Thoracic aorta (tissue), 2 donors: ENCODE results near the gene XRCC6. TPM values are rescaled to one million over a fixed set of nuclear protein-coding genes. Genes with fewer than 3 reads are reported as not detected.

Experiments used
- ATAC-seq: fragments of 150-250 bp; one replicate; pipeline ENCODE4 v1.8.0; 2017; ENCODE audit warnings: low read depth; ENCODE audit not compliant: insufficient number of reproducible peaks, low FRiP score
- DNase-seq: peaks from one replicate; pipeline ENCODE4 v3.0.0-alpha.2; 2020; ENCODE audit warnings: low spot score
- H3K27ac ChIP-seq, 2 donors: fragments of 200-600 bp; sonication (generic); 1 replicate in 1 of 2; 2 replicates in 1 of 2; pipeline ENCODE4 v1.5.1; 2016; ENCODE audit warnings: mild to moderate bottlenecking in 2 of 2, moderate library complexity in 2 of 2
- H3K27me3 ChIP-seq: fragments of 200-600 bp; sonication (generic); replicated peaks from 2 replicates; pipeline ENCODE4 v1.6.0; 2016; ENCODE audit warnings: mild to moderate bottlenecking; ENCODE audit not compliant: insufficient read depth
- H3K36me3 ChIP-seq: fragments of 200-600 bp; sonication (generic); one replicate; pipeline ENCODE4 v1.5.1; 2016
- H3K4me1 ChIP-seq, 2 donors: fragments of 200-600 bp; sonication (generic); 1 replicate in 1 of 2; 2 replicates in 1 of 2; pipeline versions ENCODE4 v1.5.1 to v1.6.0; 2016; ENCODE audit warnings: low read depth in 2 of 2, mild to moderate bottlenecking in 1 of 2; ENCODE audit not compliant: control insufficient read depth in 1 of 2
- H3K4me3 ChIP-seq: fragments of 200-600 bp; sonication (generic); 2 replicates; pipeline ENCODE4 v1.5.1; 2016; ENCODE audit warnings: mild to moderate bottlenecking
- H3K9me3 ChIP-seq: fragments of 200-600 bp; sonication (generic); 2 replicates; pipeline ENCODE4 v1.5.1; 2016
- CTCF ChIP-seq: fragments of 200-600 bp; sonication (generic); IDR thresholded peaks from one replicate; pipeline ENCODE4 v1.5.1; 2019; ENCODE audit warnings: antibody characterized with exemption
- total RNA-seq, 2 donors: library from RNA; depleted of rRNA; stranded (reverse); fragments of >200 nt; gene quantifications; one replicate each; pipeline versions ENCODE4 v1.1.0 to v1.2.3, GENCODE V29; 2016

The XRCC6 gene
- total RNA-seq, 2 donors from 2014 or later, result 126 to 131 TPM

GRCh38 chr22:41598081-41598480, 23.0 kb upstream of the XRCC6 start:
- Histone ChIP-seq H3K27ac (no peak overlapping the region), H3K27me3 (no peaks in the 10 kb centered on the region), H3K4me3 (no peak overlapping the region), H3K4me1 (no peaks in the 10 kb centered on the region), H3K9me3 (no peaks in the 10 kb centered on the region), H3K36me3 (no peaks in the 10 kb centered on the region)
- TF ChIP-seq CTCF, result no peak
- no peak for DNase-seq
- ATAC-seq, result no peak

- H3K9me3 ChIP-seq, result no peaks in the 10 kb centered on the region
- ATAC-seq (no peak), DNase-seq (no peak)
- H3K36me3 ChIP-seq, result no peaks in the 10 kb centered on the region
- no peak overlapping the region for H3K27ac ChIP-seq
- no peak overlapping the region for H3K4me3 ChIP-seq
- no peak for TF ChIP-seq CTCF
- no peaks in the 10 kb centered on the region for H3K27me3 ChIP-seq
- no peaks in the 10 kb centered on the region for H3K4me1 ChIP-seq
Observed at GRCh38 chr22:41598891-41599635, 22.0 kb upstream of the XRCC6 start.

- no peak for DNase-seq
- Histone ChIP-seq H3K36me3 (peaks cover 10% of the 10 kb centered on the region), H3K27ac (no peak overlapping the region), H3K9me3 (no peaks in the 10 kb centered on the region), H3K4me3 (no peak overlapping the region), H3K4me1 (no peaks in the 10 kb centered on the region), H3K27me3 (no peaks in the 10 kb centered on the region)
- no peak for TF ChIP-seq CTCF
- ATAC-seq, result no peak
Observed at GRCh38 chr22:41600976-41601375, 20.1 kb upstream of the XRCC6 start.

- peaks cover 17% of the 10 kb centered on the region for H3K36me3 ChIP-seq
- no peaks in the 10 kb centered on the region for H3K9me3 ChIP-seq
- no peak overlapping the region for H3K4me3 ChIP-seq
- ATAC-seq (no peak), DNase-seq (no peak)
- H3K27ac ChIP-seq, result no peak overlapping the region
- no peak for TF ChIP-seq CTCF
- H3K27me3 ChIP-seq, result no peaks in the 10 kb centered on the region
- no peaks in the 10 kb centered on the region for H3K4me1 ChIP-seq
Observed at GRCh38 chr22:41603873-41604332, 17.2 kb upstream of the XRCC6 start.

- DNase-seq (no peak), ATAC-seq (no peak)
- Histone ChIP-seq H3K4me1 (no peaks in the 10 kb centered on the region), H3K36me3 (peaks cover 17% of the 10 kb centered on the region), H3K27me3 (no peaks in the 10 kb centered on the region), H3K27ac (no peak overlapping the region), H3K9me3 (no peaks in the 10 kb centered on the region), H3K4me3 (no peak overlapping the region)
- no peak for TF ChIP-seq CTCF
Observed at GRCh38 chr22:41608386-41608785, 12.7 kb upstream of the XRCC6 start.
